ENCODE results near the gene SV2B.

SV2B gene

GRCh38 chr15:91318516-91318915 is 218.5 kb downstream of the SV2B start:
- no peak for TF ChIP-seq ZNF501 (tag by site-specific recombination; IDR thresholded peaks at IDR 0.05)
- TF ChIP-seq ZNF473 (tag by site-specific recombination; IDR thresholded peaks at IDR 0.05), result no peak
- TF ChIP-seq KLF9 (tag by site-specific recombination; IDR thresholded peaks at IDR 0.05; ENCODE audit: low read depth), result no peak
- TF ChIP-seq, protein P1, sequence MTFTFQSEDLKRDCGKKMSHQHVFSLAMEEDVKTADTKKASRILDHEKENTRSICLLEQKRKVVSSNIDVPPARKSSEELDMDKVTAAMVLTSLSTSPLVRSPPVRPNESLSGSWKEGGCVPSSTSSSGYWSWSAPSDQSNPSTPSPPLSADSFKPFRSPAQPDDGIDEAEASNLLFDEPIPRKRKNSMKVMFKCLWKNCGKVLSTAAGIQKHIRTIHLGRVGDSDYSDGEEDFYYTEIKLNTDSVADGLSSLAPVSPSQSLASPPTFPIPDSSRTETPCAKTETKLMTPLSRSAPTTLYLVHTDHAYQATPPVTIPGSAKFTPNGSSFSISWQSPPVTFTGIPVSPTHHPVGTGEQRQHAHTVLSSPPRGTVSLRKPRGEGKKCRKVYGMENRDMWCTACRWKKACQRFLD (tag by site-specific recombination; IDR thresholded peaks at IDR 0.05), result no peak
- TF ChIP-seq, protein P2, sequence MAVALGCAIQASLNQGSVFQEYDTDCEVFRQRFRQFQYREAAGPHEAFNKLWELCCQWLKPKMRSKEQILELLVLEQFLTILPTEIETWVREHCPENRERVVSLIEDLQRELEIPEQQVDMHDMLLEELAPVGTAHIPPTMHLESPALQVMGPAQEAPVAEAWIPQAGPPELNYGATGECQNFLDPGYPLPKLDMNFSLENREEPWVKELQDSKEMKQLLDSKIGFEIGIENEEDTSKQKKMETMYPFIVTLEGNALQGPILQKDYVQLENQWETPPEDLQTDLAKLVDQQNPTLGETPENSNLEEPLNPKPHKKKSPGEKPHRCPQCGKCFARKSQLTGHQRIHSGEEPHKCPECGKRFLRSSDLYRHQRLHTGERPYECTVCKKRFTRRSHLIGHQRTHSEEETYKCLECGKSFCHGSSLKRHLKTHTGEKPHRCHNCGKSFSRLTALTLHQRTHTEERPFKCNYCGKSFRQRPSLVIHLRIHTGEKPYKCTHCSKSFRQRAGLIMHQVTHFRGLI (tag by site-specific recombination; IDR thresholded peaks at IDR 0.05), result no peak
- TF ChIP-seq KLF16 (tag by site-specific recombination; IDR thresholded peaks at IDR 0.05), result no peak
- TF ChIP-seq KLF1 (tag by site-specific recombination; IDR thresholded peaks at IDR 0.05), result no peak
- no peak for TF ChIP-seq REPIN1 (tag by site-specific recombination; IDR thresholded peaks at IDR 0.05; ENCODE audit: low read depth)
- no peak for TF ChIP-seq ZNF132 (tag by site-specific recombination; IDR thresholded peaks at IDR 0.05; ENCODE audit: borderline replicate concordance)
- TF ChIP-seq ZNF677 (tag by site-specific recombination; IDR thresholded peaks at IDR 0.05), result no peak
- TF ChIP-seq ZNF747 (tag by site-specific recombination; IDR thresholded peaks at IDR 0.05), result no peak
- Histone ChIP-seq H3K9me3 (ENCODE audit: control insufficient read depth, insufficient read depth, low read depth, low read length) (no peaks in the 10 kb centered on the region), H3K4me1 (ENCODE audit: control insufficient read depth, insufficient read depth, low read length) (no peaks in the 10 kb centered on the region), H3K36me3 (ENCODE audit: control insufficient read depth in 2 of 2, insufficient read depth in 1 of 2, low read length in 2 of 2) (no peaks in the 10 kb centered on the region), H3K4me3 (ENCODE audit: low read depth, low read length) (no peak overlapping the region), H3K27ac (ENCODE audit: extremely low read depth, low read depth, low read length) (no peak overlapping the region)
- CTCF ChIA-PET, result interaction anchor here (0.6 to 1.2 kb wide), 3 partner anchors 13 to 262 kb away, joined by 3 to 5 read pairs (median 3); no protein-coding TSS in a partner anchor
- POLR2A ChIA-PET, result no interaction called here

DNA sequence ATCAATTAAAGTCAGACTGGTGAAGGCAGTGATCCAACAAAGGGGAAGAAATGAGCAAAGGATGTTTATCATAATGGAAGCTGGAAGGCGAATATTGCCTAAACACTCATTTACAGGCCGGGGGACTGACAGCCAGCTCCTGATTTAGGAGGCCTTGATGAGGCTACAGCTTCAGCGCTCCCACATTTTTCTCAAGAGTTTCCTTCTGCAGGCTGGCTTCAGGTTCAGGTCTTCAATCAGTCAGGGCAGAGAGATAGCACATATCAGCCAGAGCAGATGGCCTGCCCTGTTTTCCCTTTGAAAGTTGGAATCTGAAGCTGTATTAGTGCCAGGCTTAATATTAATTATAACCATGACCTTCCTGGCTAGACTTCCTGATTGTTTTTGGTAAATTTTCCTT is 218.9 kb downstream of the SV2B start:
- ChIA-PET CTCF (interaction anchor here (0.6 to 1.2 kb wide), 3 partner anchors 12 to 263 kb away, joined by 3 to 5 read pairs (median 3); no protein-coding TSS in a partner anchor), POLR2A (no interaction called here)
- no peaks in the 10 kb centered on the region for H3K9me3 ChIP-seq (ENCODE audit: control insufficient read depth, insufficient read depth, low read depth, low read length)
- no peak overlapping the region for H3K4me3 ChIP-seq (ENCODE audit: low read depth, low read length)
- no peaks in the 10 kb centered on the region for H3K36me3 ChIP-seq (ENCODE audit: control insufficient read depth in 2 of 2, insufficient read depth in 1 of 2, low read length in 2 of 2)
- no peak for TF ChIP-seq SP2 (tag by site-specific recombination; IDR thresholded peaks at IDR 0.05)
- no peak for TF ChIP-seq ZNF629 (tag by site-specific recombination; IDR thresholded peaks at IDR 0.05)
- TF ChIP-seq SCRT1 (tag by site-specific recombination; IDR thresholded peaks at IDR 0.05; ENCODE audit: borderline replicate concordance), result no peak
- TF ChIP-seq ZNF610 (tag by site-specific recombination; IDR thresholded peaks at IDR 0.05; ENCODE audit: borderline replicate concordance), result no peak
- no peak for TF ChIP-seq ZNF701 (tag by site-specific recombination; IDR thresholded peaks at IDR 0.05)
- no peak for TF ChIP-seq ZNF521 (tag by site-specific recombination; IDR thresholded peaks at IDR 0.05)
- no peak for TF ChIP-seq ZNF624 (tag by site-specific recombination; IDR thresholded peaks at IDR 0.05)
- no peak for TF ChIP-seq ZNF837 (tag by site-specific recombination; IDR thresholded peaks at IDR 0.05)
- no peak for TF ChIP-seq ZNF202 (tag by site-specific recombination; IDR thresholded peaks at IDR 0.05; ENCODE audit: borderline replicate concordance)
- no peak for TF ChIP-seq ZNF843 (tag by site-specific recombination; IDR thresholded peaks at IDR 0.05)
- TF ChIP-seq SP7 (tag by site-specific recombination; IDR thresholded peaks at IDR 0.05), result no peak
- no peak for TF ChIP-seq ZNF658 (tag by site-specific recombination; IDR thresholded peaks at IDR 0.05)
- no peak for TF ChIP-seq ZNF654 (tag by site-specific recombination; IDR thresholded peaks at IDR 0.05; ENCODE audit: low read depth)
- TF ChIP-seq ZNF426 (tag by site-specific recombination; IDR thresholded peaks at IDR 0.05), result no peak
- no peaks in the 10 kb centered on the region for H3K4me1 ChIP-seq (ENCODE audit: control insufficient read depth, insufficient read depth, low read length)
- H3K27ac ChIP-seq (ENCODE audit: extremely low read depth, low read depth, low read length), result no peak overlapping the region
